ENCODE results near the gene FSTL5.

- no peak for TF ChIP-seq MAX (IDR thresholded peaks at IDR 0.05)
- TF ChIP-seq EGR1 (IDR thresholded peaks at IDR 0.05) = no peak
- TF ChIP-seq ZBTB7A (IDR thresholded peaks at IDR 0.05; ENCODE audit: low read depth) = no peak
- no peak for TF ChIP-seq YY1 (IDR thresholded peaks at IDR 0.05; ENCODE audit: low read depth)
- no peak for TF ChIP-seq RAD21 (IDR thresholded peaks at IDR 0.05; ENCODE audit: low read depth)
- TF ChIP-seq NFIC (IDR thresholded peaks at IDR 0.05) = no peak
- no peak for TF ChIP-seq CEBPB (IDR thresholded peaks at IDR 0.05)
- TF ChIP-seq REST (IDR thresholded peaks at IDR 0.05; ENCODE audit: low read depth) = no peak
- TF ChIP-seq TAF1 (IDR thresholded peaks at IDR 0.05; ENCODE audit: low read depth) = no peak
- TF ChIP-seq EP300 (IDR thresholded peaks at IDR 0.05; ENCODE audit: borderline replicate concordance) = no peak
Observed at GRCh38 chr4:161815841-161816240, 348.0 kb downstream of the FSTL5 start.

Measured in Ishikawa (cell line).